HG03175 (cell line): ENCODE measurements around the gene RAD23A.
"Not testable (repeated sequence)": the region's sequence is repeated elsewhere in the genome, so short reads cannot be mapped to it uniquely, and the experiment has no call there.

Experiments
- ATAC-seq: cut with Tn5 transposase; IDR thresholded peaks from one replicate; pipeline ENCODE4 v1.9.1; 2021; ENCODE audit warnings: mild to moderate bottlenecking, moderate library complexity; ENCODE audit not compliant: unreplicated experiment

RAD23A gene

GRCh38 chr19:12937927-12938778, 7.5 kb upstream of the RAD23A start, which contains the start of gene CALR:
Gene CALR, plus strand, starts transcription at chr19:12938609. Its CDS starts 71 bp downstream, at chr19:12938680.
- peak; percentile 88 for ATAC-seq

GRCh38 chr19:12938779-12939601, 6.7 kb upstream of the RAD23A start:
- ATAC-seq, result peak; percentile 2

GRCh38 chr19:12939975-12940423, 5.7 kb upstream of the RAD23A start:
- ATAC-seq, result no peak

GRCh38 chr19:12940897-12941296, 4.8 kb upstream of the RAD23A start:
- ATAC-seq, result no peak

GRCh38 chr19:12943437-12944044, 2.1 kb upstream of the RAD23A start:
- no peak for ATAC-seq

- no peak for ATAC-seq
Observed at GRCh38 chr19:12944104-12944674, 1.5 kb upstream of the RAD23A start.

- ATAC-seq, result peak; percentile 41
Observed at GRCh38 chr19:12946092-12946721, 545 bp downstream of the RAD23A start.

- ATAC-seq, result no peak
Observed at GRCh38 chr19:12946731-12947496, 1.3 kb downstream of the RAD23A start.

- ATAC-seq, result no peak
Observed at GRCh38 chr19:12947702-12948611, 2.3 kb downstream of the RAD23A start.

GRCh38 chr19:12948612-12949362, 3.1 kb downstream of the RAD23A start:
- ATAC-seq, result no peak

GRCh38 chr19:12949363-12950283, 4.0 kb downstream of the RAD23A start:
- no peak for ATAC-seq

GRCh38 chr19:12952050-12952449, 6.4 kb downstream of the RAD23A start:
- ATAC-seq, result not testable (repeated sequence)

- no peak for ATAC-seq
Observed at GRCh38 chr19:12952488-12953137, 7.0 kb downstream of the RAD23A start.

- no peak for ATAC-seq
Observed at GRCh38 chr19:12953138-12953798, 7.6 kb downstream of the RAD23A start.

- no peak for ATAC-seq
Observed at GRCh38 chr19:12953799-12954611, 8.3 kb downstream of the RAD23A start.
